ENCODE data around the gene FCHSD2. TPM values are rescaled to one million over a fixed set of nuclear protein-coding genes. Genes with fewer than 3 reads are reported as not detected.
"Not testable (repeated sequence)": the region's sequence is repeated elsewhere in the genome, so short reads cannot be mapped to it uniquely, and the experiment has no call there.

Gene FCHSD2
- total and polyA plus RNA-seq, 8 donors = 5.5 to 22.5 (median 10.4) TPM

GRCh38 chr11:73077454-73077853 is 64.7 kb downstream of the FCHSD2 start:
- FAIRE-seq (no peak), ATAC-seq (no peak), DNase-seq (no peak)
- no peak for TF ChIP-seq CTCF (IDR thresholded peaks at IDR 0.05)
- Histone ChIP-seq H3K27me3 (no peaks in the 10 kb centered on the region), H3K4me1 (peaks cover 4 to 15% (median 11%) of the 10 kb centered on the region in 3 donors), H3K27ac (no peak overlapping the region), H3K36me3 (no peaks in the 10 kb centered on the region), H3K9me3 (no peaks in the 10 kb centered on the region), H3K4me3 (no peak overlapping the region)
- intact Hi-C loops (cut with DNase I) = no loop called here

GRCh38 chr11:73074319-73074718 is 67.8 kb downstream of the FCHSD2 start:
- DNase-seq (no peak), ATAC-seq (no peak), FAIRE-seq (no peak)
- WGBS, 2 donors = 83 to 85% methylated on average over 1 of the region's 1 CpG
- H3K36me3 ChIP-seq = no peaks in the 10 kb centered on the region
- no peaks in the 10 kb centered on the region for H3K9me3 ChIP-seq
- intact Hi-C loops (cut with DNase I) = no loop called here
- H3K4me3 ChIP-seq = no peak overlapping the region
- H3K4me1 ChIP-seq = peaks cover 4 to 20% (median 12%) of the 10 kb centered on the region in 3 donors
- no peak overlapping the region for H3K27ac ChIP-seq
- no peaks in the 10 kb centered on the region for H3K27me3 ChIP-seq
- no peak for TF ChIP-seq CTCF (IDR thresholded peaks at IDR 0.05)

- intact Hi-C loops (cut with DNase I) = no loop called here
- no peak for DNase-seq
- no peak overlapping the region for H3K4me3 ChIP-seq
Measured at GRCh38 chr11:73072935-73073481, 69.1 kb downstream of the FCHSD2 start.

GRCh38 chr11:73070653-73071052 is 71.5 kb downstream of the FCHSD2 start:
- TF ChIP-seq CTCF (IDR thresholded peaks at IDR 0.05) = no peak
- intact Hi-C loops (cut with DNase I) = no loop called here
- no peak for FAIRE-seq
- Histone ChIP-seq H3K9me3 (no peaks in the 10 kb centered on the region), H3K36me3 (no peaks in the 10 kb centered on the region), H3K27me3 (no peaks in the 10 kb centered on the region), H3K4me1 (peaks cover 4 to 20% (median 12%) of the 10 kb centered on the region in 3 donors), H3K27ac (no peak overlapping the region), H3K4me3 (no peak overlapping the region)
- no peak for ATAC-seq
- WGBS, 2 donors = 97 to 99% methylated on average over 3 of the region's 3 CpGs
- DNase-seq = no peak

More at GRCh38 chr11:73072935-73073481, 69.1 kb downstream of the FCHSD2 start:
- Histone ChIP-seq H3K4me1 (peaks cover 4 to 20% (median 12%) of the 10 kb centered on the region in 3 donors), H3K27ac (peak overlapping the region in 2 of 4 donors; percentile 1 to 38), H3K9me3 (no peaks in the 10 kb centered on the region), H3K27me3 (no peaks in the 10 kb centered on the region), H3K36me3 (no peaks in the 10 kb centered on the region)
- FAIRE-seq (no peak), ATAC-seq (peak; percentile 61 to 93 (median 90))
- no peak for TF ChIP-seq CTCF (IDR thresholded peaks at IDR 0.05)
- WGBS, 2 donors = 4 to 5% methylated on average over 2 of the region's 2 CpGs

GRCh38 chr11:73061857-73062424 is 80.2 kb downstream of the FCHSD2 start:
- DNase-seq; H3K27ac ChIP-seq; ATAC-seq; H3K27me3 ChIP-seq; FAIRE-seq; H3K36me3 ChIP-seq; H3K9me3 ChIP-seq; H3K4me3 ChIP-seq; intact Hi-C loops (cut with DNase I): not testable (repeated sequence)
- 90 to 97% methylated on average over 3 of the region's 3 CpGs for WGBS, 2 donors
- peaks cover 0 to 11% (median 5%) of the 10 kb centered on the region in 3 donors for H3K4me1 ChIP-seq

GRCh38 chr11:73061434-73061833 is 80.7 kb downstream of the FCHSD2 start:
- H3K4me3 ChIP-seq; H3K36me3 ChIP-seq; DNase-seq; ATAC-seq; FAIRE-seq; H3K9me3 ChIP-seq; H3K27me3 ChIP-seq; intact Hi-C loops (cut with DNase I); H3K27ac ChIP-seq: not testable (repeated sequence)
- WGBS, 2 donors = 91 to 96% methylated on average over 10 of the region's 10 CpGs
- peaks cover 0 to 11% (median 5%) of the 10 kb centered on the region in 3 donors for H3K4me1 ChIP-seq
